NCI-H187 treated with DMSO at 0.1 percent for 48 hours (cell line): Measurements from ENCODE around the gene TMEM61.
"Not testable (repeated sequence)": the region's sequence is repeated elsewhere in the genome, so short reads cannot be mapped to it uniquely, and the experiment has no call there.

Experiments
- DNase-seq: peaks from one replicate; lab custom pipeline; 2025; lab: John Stamatoyannopoulos, UW

TMEM61 gene

DNA sequence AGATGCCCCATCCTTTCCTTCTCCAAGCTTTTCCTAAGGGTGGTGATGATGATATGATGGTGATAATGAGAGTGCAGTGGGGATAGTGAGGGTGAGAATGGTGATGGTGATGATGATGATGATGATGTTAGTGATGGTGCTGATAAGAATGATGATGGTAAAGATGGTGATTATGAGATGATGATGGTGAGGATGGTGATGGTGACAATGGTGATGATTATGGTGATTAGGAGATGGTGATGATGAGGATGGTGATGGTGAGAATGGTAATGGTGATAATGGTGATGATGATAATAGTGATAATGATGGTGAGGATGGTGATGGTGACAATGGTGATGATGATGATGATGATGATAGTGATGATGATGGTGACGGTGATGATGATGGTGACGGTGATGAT lies 22.3 kb downstream of the TMEM61 start:
- DNase-seq, result no peak

DNA sequence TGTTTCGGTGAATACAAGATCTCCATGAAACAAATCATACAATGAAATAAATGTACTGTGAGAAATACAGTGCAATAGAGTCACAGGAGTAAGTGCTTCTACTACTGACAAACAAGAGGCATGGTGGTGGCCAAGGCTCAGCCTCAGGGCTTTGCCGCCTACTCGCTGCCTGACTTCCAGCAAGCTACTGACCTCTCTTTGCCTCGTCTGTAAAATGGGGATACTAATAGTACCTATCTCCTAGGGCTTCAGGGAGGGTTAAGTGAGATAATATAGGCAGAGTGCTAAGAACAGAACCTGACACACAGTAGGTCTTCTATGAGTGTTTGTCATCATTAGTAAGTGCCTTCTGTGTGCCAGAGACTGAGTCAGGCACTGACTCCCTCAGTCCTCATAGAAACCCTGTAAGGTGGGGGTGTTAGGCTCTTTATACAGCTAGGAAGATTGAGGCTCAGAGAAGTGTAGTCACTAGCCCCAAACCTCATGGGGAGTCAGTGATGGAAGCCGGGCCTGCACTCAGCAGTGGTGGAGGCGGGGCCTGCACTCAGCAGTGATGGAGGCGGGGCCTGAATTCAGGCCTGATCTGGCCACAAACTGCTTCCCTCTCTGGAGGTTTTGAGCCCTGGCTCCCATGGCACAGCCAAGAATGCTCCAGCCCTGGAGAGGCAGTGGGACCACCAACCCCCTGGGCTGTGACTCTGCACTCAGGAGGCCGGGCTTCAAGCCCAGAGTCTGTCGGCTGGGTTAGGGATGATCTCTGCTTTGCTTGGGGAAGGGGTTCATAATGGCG lies 25.1 kb downstream of the TMEM61 start:
- DNase-seq, result no peak

DNA sequence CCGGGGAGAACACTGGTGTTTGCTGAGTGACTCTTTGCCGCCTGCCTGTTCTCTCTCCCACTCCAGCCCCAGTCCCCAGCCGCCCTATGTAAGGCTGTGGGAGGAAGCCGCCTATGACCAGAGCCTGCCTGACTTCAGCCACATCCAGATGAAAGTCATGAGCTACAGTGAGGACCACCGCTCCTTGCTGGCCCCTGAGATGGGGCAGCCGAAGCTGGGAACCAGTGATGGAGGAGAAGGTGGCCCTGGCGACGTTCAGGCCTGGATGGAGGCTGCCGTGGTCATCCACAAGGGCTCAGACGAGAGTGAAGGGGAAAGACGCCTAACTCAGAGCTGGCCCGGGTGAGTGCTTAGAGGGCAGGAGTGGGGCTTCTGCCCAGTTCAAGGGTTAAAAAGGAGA lies 26.5 kb downstream of the TMEM61 start:
- DNase-seq, result no peak

DNA sequence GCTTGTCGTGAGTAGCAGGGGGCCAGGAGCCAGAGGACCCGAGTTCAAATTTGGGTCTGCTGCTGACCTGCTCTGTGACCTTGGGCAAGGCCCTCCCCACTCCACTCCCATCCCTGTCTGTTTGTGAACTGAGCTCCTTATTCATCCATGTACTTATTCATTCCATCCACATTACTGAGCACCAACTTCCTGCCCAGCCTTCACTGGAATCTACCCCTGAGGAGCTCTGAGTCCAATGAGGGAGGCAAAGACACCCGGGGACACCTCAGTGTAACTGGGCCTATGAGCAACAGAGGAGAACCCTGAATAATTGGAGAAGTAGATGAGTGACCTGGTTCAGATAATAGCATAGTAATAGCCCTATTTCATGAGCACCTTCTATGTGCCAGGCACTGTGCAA lies 27.2 kb downstream of the TMEM61 start:
- no peak for DNase-seq

DNA sequence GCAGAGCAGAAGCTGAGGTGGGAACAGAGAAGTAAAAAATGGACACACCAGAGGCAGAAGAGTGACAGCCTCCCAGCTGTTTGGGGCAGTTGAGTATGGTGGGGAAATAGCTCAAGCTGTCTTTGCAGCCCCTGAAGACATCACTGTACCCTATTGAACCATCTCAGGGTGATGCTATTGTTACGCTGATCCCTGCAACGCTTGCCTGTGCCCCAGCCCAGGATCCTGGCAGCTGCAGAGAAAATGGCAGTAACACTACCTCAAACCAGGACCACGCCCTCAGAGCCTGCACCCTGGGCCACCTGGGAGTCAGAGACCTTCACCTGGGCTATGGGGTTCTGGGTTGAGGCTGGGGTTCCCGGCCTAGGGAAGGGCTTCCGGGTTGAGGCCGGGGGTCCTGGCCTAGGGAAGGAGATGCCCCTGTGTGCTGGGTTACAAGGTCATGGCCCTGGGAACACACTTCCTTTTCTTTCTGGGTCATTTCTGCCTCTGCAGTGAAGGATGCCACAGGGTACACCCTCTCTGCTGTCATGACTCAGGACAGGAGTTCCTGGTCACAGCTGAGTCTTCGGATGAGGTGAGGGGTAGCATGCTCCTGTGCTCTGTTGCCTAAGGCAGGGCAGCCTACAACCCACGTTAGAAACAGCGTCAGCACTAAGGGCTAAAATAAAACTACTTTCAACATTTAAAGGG lies 29.9 kb downstream of the TMEM61 start:
- DNase-seq, result no peak

DNA sequence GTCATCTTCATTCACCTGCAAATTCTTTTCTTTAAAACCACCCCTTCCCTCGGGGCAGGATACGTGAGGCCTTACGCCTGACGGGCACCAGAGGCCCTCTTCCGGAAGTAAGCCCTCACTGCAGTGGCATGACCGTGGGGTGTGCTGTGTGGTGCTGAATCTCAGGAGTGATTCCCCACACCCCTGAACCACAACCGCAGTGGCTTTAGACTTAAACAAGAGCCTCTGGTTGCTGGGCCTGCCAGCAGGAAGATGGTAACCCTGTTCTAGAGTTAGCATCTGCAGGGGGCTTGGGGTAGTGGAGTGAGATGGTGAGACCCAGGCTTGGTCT lies 30.4 kb downstream of the TMEM61 start:
- no peak for DNase-seq

DNA sequence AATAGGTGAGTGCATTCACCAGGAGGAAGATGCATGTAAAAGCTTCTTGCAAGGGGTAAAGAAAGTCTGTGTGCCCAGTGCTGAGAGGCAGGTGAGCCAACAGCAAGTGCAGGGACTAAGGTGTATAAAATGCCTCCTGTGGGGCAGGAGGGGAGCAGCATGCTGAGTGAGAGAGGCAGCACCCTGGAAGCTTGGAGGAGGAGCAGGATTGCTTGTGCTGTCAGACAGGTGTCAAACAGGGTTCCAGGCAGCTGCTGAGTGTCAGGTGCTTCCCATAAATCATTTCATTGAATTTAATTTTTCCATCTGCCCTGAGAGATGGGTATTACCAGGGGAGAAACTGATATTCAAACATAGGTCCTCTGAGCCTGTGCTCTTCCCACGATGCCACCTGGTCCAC lies 32.2 kb downstream of the TMEM61 start:
- peak; percentile 49 for DNase-seq

DNA sequence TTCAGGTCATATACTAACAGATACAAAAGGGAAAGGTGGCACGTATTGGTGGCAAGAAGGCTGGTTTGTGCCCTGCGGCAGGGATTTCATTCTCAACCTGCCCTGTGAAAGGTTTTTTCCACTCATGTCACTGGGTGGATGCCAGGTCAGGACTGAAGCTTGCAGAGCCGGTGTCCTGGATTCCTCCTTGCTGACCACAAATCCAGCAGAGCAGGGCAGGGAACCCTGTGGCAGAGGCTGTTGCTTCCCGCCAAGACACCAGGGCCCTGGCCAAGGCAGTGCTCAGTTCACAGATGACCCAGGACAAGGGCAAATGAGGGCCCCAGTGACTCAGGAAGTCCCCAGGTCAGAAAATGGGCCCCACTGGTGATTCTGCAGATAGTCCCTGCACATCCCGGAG lies 34.7 kb downstream of the TMEM61 start:
- DNase-seq, result no peak

DNA sequence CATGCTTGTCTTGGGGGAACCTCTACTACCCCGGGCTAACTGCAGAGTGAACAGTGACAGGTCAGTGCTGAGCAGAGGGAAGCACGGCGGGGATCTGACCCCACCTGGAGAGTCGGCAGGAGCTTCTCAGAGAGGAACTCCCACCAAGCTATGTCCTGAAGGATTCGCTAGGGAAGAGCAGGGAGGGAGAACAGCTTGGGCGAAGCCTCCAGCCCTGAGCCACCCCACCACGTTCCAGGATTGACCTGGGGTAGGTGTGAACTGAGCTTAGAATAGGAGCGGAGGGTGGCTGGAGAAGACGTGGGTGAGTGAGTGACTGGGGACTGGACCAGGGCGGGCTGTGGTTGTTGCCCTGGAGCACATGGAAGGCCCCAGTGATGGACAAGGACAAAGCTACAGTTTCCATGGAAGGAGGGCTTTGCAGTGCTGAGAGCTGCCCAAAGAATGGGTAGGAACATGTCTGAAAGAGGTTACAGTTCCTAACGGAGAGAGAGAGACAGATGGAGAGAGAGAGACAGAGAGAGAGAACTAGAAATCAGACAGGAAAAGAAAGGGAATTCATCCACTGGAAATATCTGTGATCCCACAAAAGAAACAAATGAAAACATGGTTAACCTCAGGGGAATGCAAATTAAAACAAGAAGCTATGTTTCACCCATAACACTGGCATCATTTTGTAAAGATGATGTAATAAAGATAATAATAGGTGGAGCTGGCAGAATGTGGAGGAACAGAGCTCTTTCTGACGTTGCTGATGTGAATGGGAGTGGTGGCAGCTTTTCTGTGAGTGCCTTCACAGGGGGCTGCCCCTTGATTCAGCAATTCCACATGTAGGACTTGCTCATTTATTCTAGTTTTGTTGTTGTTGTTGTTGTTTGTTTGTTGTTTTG lies 35.5 kb downstream of the TMEM61 start:
- DNase-seq, result no peak

DNA sequence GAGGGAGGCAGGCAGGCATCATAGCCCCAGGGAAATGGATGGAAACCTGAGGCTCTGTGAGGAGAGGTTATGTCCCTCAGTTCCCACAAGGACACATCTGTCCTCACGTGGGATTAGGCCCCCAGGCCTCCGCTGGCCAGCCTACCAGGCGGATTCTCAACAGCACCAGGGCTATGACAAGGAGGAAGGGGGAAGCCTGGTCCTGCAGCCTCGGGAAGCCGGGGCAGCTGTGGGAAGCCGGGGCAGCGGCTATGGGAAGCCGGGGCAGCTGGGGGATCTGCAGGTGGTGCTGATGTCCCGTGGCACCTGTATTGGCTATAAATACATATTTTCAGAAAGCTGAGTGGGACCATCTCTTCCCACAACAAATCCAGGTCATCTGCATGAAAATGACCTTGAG lies 38.0 kb downstream of the TMEM61 start:
- DNase-seq, result no peak

DNA sequence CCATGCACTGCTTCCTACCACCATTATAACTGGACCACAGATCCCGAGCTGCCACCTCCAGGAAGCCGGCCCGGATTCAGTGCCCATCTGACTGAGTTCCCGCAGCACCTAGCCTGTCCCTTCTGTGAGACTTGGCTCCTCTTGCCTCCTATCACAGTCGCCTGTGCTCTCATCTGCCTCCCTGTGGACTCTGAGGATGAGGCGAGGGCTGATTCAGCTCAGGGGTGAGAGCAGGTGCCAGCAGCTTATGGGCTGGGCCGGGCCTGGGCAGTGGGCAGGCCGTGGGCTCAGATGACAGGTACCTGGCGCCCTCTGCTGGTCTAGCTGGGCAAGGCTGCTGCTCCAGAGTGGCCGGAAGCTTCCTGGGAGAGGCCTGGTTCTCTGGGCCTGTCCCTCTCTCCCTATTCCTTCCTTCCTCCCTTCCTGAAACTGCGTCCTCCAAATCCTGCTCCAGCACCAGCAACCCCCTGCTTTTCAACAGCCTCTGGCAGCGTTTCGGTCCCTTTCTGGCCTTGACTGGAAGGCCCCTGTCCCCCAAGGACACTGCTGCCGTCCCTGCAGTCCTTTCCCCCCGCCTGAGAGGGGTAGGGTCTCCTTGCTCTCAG lies 41.6 kb downstream of the TMEM61 start:
- DNase-seq, result peak; percentile 63

DNA sequence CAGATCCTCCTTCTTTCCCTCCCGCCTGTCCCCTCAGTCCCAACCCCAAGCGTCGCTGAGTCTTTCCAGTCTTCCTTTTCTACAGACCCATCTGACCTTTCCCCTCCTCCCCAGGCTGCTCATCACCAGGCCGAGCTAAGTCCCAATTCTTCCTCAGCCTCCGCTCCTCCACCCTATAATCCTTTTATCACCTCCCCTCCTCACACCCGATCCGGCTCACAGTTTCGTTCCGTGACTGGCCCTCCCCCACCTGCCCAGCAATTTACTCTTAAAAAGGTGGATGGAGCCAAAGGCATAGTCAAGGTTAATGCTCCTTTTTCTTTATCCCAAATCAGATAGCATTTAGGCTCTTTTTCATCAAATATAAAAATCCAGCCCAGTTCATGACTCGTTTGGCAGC lies 43.7 kb downstream of the TMEM61 start:
- DNase-seq, result not testable (repeated sequence)

DNA sequence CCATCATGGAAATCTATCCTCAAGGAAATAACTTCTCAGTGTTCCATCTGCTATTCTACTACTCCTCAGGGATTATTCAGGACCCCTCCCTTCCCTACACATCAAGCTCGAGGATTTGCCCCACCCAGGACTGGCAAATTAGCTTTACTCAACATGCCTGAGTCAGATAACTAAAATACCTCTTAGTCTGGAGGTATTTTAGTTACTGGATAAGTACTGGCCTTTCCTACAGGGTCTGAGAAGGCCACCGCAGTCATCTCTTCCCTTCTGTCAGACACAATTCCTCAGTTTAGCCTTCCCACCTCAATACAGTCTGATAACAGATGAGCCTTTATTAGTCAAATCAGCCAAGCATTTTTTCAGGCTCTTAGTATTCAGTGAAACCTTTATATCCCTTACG lies 46.3 kb downstream of the TMEM61 start:
- DNase-seq, result not testable (repeated sequence)

DNA sequence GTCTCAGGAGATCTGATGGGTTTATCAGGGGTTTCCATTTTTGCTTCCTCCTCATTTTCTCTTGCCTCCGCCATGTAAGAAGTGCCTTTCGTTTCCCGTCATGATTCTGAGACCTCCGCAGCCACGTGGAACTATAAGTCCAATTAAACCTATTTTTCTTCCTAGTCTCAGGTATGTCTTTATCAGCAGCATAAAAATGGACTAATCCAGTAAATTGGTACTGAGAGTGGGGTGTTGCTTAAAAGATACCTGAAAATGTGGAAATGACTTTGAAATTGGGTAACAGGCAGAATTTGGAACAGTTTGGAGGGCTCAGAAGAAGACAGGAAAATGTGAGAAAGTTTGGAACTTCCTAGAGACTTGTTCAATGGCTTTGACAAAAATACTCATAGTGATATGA lies 50.7 kb downstream of the TMEM61 start:
- not testable (repeated sequence) for DNase-seq

DNA sequence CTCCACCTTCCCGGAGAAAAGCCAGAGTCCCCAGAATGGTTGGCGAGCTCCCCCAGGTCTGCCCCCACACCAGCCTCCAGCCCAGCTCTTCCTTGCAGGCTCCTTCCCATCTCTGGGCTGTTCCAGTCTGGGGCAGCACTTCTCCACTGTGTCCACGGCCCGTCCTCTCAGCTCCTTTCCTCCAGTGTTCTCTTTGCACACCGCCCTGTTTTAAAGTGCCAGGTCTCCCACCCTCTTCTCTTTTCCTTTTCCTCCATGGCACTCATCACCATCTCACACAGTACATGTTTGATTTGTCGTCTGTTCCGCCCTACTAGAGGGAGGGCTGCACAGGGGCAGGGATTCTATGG lies 52.8 kb downstream of the TMEM61 start:
- DNase-seq, result no peak

DNA sequence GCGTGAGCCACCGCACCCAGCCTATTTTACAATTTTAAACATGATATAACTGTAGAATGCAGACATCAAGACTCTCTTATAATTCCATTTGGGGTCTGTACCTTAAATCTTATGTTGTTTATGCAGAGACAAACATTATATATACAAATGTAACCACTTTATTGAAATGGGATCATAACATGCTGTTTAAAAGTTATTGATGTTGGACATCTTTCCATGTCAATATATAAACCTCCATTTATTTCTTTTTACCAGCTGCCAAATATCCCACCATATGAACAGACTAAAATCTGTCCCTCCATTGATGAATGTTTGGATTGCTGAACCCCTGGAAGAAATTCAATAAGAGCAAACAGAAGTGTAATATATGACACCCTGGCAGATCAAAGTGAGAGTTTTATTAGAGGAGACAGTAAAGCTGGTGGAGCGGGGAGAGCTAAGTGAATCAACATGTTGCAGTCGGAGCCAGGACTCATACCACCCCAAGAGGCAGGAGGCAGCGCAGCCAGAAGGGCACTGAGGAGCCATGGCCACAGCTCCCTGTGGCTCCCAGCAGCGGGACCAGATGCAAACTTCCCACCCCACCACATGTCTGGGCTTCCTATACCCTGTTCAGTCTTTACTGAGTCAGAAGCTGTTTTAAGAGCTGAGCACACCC lies 54.2 kb downstream of the TMEM61 start:
- DNase-seq, result no peak

DNA sequence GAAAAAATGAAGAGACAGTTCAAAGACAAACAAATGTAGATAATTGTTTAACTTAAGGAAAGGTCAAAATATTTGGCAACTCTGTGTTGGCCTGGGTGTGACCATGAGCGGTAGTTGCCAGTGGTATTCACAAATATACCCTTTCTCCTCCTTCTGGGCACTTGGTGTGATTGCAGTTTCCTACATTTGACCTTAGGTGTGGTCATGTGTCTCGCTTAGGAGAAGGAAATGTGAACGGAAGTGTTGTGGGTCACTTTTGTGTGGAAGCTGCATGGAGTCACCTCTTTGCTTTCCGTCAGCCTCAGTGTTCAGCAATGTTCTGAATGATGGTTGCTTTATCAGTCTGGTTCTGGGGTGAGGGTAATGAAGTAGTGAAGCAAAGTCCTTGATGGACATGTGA lies 55.5 kb downstream of the TMEM61 start:
- DNase-seq, result no peak

DNA sequence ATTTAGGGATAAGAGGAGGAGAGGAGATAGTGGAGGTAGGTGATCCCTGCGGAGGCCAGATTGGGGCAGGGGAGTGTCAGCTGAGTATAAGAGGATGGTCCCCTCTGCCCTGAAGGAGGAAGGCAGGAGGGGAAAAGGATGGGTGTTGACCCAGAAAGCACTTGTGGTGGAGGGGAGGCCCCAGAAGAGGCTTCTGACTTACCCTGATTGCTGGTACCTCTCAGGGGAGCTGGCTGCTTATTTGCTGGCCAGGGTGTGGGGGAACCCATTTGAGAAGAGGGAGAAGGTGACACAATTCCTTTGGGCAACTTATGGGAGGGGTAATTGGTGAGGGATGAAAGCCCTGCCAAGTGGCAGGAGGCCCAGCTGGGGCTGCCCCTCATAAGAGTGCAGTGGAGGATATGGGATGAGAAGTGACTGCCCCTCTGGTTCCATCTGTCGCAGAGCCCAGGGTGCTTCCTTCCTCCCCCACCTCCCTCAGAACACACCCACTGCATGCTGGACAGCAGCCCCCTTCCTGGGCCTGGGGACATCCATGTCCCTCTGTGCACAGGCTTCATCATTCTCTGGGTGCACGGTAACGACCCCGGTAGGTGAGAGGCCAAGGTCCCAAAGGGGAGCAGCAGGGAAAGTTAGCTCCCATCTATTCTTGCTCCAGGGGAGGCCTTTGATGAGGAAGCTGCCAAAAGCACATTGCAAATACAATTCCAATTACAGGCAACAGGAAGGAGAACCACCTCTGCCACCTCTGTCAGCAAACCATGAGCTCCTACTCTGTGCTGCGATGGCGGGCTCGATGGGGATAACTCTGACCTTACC lies 57.5 kb downstream of the TMEM61 start:
- DNase-seq, result no peak

DNA sequence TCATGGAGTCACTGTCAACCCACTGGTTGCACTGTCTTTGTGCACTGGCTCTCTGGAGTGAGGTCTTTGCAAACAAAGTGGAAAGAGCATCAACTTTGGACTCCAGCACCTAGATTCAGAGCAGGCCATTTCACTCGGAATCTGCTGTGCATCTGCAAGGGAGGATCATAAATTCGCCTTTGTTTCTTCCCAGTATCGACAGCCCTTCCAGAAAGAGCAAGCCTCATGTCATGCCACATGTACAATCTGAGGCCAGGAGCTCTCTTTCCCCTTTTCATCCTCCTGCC lies 58.1 kb downstream of the TMEM61 start:
- no peak for DNase-seq

DNA sequence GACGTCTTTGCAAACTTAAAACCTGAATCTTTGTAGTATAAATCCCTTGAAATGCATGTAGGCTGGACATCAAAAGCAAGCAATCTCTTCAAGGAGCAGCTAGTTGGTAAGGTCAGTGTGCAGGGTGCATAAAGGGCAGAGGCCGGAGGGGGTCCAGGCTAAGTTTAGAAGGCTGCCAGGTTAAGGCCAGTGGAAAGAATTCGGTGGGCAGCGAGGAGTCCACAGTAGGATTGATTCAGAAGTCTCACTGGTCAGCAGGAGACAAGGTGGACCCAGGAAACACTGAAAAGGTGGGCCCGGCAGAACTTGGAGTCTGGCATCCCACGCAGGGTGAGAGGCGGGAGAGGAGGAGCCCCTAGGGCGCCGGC lies 58.5 kb downstream of the TMEM61 start:
- DNase-seq, result no peak

DNA sequence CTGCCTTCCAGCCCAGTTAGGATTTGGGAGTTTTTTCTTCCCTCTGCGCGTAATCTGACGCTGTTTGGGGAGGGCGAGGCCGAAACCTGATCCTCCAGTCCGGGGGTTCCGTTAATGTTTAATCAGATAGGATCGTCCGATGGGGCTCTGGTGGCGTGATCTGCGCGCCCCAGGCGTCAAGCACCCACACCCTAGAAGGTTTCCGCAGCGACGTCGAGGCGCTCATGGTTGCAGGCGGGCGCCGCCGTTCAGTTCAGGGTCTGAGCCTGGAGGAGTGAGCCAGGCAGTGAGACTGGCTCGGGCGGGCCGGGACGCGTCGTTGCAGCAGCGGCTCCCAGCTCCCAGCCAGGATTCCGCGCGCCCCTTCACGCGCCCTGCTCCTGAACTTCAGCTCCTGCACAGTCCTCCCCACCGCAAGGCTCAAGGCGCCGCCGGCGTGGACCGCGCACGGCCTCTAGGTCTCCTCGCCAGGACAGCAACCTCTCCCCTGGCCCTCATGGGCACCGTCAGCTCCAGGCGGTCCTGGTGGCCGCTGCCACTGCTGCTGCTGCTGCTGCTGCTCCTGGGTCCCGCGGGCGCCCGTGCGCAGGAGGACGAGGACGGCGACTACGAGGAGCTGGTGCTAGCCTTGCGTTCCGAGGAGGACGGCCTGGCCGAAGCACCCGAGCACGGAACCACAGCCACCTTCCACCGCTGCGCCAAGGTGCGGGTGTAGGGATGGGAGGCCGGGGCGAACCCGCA lies 59.1 kb downstream of the TMEM61 start, which contains the start of gene PCSK9:
Gene PCSK9 (plus strand): TSS at position 207 of the 741 bp plus-strand sequence. CDS start 290 bp downstream, at position 497.
- no peak for DNase-seq
